ENCODE measurements around the gene SPATA33.

GRCh38 chr16:89711601-89712273 lies 54.1 kb downstream of the SPATA33 start:
- TF ChIP-seq CTCF (IDR thresholded peaks at IDR 0.05; ENCODE audit: borderline replicate concordance, extremely low read depth, low read length, poor library complexity, severe bottlenecking), result no peak
- no peak for TF ChIP-seq EZH2 (IDR thresholded peaks at IDR 0.05; ENCODE audit: borderline replicate concordance, low read depth, low read length, severe bottlenecking)

Data from DND-41 (cell line).